Measurements from ENCODE around the gene POLR1G.

DNA sequence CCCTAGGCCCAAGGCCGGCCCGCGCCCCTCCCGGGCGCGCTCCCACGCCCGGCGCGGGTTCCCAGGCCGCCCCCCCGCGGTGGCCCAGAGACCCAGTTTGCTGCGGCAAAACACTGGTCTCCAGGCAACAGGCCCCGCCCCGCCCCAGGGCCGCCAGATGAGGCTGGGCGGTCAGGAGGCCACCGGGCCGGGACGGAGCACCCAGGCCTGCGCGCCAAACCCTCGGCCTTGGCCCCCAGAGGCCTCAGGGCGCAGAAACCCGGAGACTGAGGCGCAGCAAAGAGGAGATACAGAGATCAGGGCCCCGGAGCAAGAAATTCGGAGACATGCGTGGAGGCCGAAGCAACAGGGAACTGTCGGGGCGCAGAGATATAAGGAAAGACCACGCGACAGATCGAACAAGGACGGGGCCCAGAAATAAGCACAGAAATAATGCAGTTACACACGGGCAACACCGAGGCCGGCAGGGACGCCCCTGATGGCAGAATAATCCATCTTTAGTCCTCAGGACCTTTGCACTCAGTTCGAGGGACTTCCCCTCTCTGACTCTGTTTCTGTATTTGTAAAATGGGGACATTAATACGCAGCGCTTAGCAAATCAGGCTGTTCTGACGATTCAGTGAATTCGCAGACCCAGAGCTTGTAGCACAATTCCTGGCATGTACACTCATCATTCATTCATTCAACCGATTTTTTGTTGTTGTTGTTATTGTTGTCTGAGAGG lies 38.0 kb downstream of the POLR1G start:
- TF ChIP-seq POLR2A (IDR thresholded peaks at IDR 0.05; ENCODE audit: low read depth, low read length) (no peak), POLR2AphosphoS5 (IDR thresholded peaks at IDR 0.05; ENCODE audit: low read depth, low read length) (no peak)
